ENCODE measurements around the gene RPS6KA2.
A peak's percentile ranks its signal among the peaks of the same experiment; 100 is the strongest.

RPS6KA2 gene

GRCh38 chr6:166436195-166437139, 190.6 kb downstream of the RPS6KA2 start:
- DNase-seq (ENCODE audit: low read depth in 1 of 2, low spot score in 1 of 2): no peak

DNA sequence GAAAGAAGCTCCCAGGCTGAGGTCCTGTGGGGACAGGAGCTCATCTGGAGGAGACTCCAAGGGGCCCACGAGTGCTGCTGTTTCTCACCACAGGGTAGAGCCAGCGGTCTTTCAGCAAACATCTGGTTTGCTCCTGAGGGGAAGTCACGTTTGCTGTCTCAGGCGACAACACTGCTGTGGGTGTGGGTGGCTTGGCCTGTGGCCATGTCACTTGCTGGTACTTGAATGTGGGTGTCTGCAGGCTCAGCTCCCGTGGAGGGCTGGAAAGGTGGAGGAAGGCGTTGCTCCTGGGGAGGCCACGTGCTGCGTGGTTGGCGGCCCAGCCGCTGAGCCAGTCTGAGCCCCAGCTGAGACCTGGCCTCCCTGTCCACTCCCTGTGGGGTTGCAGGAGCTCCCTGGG, 191.5 kb downstream of the RPS6KA2 start:
- no peak for DNase-seq (ENCODE audit: low read depth in 1 of 2, low spot score in 1 of 2)

GRCh38 chr6:166434336-166434735, 192.7 kb downstream of the RPS6KA2 start:
- no peak for DNase-seq (ENCODE audit: low read depth in 1 of 2, low spot score in 1 of 2)

- no peak for DNase-seq (ENCODE audit: low read depth in 1 of 2, low spot score in 1 of 2)
Measured at GRCh38 chr6:166433096-166433495, 194.0 kb downstream of the RPS6KA2 start.

DNA sequence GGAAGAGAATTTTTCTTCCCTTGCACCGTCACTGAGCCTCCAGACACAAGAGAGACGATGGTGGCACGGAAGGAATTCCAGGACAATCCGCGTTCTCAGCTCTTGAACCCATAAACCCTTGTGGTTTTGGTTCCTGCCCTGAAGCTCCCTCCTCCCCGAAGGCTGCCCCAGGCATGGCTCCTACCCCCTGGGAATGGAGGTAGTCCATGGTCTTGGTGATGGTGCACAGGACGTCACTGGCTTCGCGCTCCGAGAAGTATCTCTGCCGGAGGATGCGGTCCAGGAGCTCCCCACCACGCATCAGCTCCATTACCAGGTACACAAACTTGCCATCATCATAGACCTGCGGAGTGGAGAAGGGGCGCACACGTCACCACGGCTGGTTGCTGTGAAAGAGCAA, 196.8 kb downstream of the RPS6KA2 start:
- DNase-seq (ENCODE audit: low read depth in 1 of 2, low spot score in 1 of 2): no peak

GRCh38 chr6:166424431-166424830, 202.6 kb downstream of the RPS6KA2 start:
- DNase-seq (ENCODE audit: low read depth in 1 of 2, low spot score in 1 of 2): no peak

- DNase-seq (ENCODE audit: low read depth in 1 of 2, low spot score in 1 of 2): no peak
Measured at GRCh38 chr6:166423781-166424180, 203.3 kb downstream of the RPS6KA2 start.

- DNase-seq (ENCODE audit: low read depth in 1 of 2, low spot score in 1 of 2): no peak
Measured at GRCh38 chr6:166423051-166423745, 203.9 kb downstream of the RPS6KA2 start.

DNA sequence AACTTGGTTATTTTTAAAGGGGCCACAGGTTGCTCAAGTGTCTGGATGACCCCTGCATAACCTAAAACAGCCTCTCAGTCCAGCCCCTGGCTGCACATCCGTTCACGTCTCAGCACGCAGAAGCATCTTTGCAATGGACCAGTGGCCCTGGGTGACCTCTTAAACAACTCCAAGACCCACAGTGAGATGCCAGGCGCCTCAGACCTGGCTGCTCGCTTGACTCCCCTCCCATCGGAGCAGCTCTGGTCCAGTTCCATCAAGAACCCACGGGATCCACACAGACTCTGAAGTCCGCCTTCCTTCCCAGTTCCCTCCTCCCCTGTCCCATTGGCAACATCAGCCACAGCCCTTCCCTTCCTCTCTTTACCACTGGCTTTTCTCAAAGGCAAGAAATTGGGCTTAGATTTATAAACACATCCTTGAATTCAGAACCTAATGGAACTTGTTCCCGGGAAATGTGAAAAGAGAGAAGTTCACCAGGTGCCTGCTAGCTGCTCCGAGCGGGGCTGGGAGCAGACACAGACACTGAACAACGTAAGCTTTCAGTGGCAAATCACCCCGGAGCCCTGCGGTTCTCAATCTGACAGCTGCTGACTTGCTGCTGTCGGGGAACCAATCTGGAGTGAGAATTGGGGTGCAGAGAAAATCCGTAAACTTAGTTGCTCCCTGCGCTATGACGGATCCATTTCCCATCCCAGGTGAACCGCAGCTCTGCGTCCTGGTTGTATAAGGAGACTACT, 204.7 kb downstream of the RPS6KA2 start:
- DNase-seq (ENCODE audit: low read depth in 1 of 2, low spot score in 1 of 2): no peak

GRCh38 chr6:166420351-166420750, 206.7 kb downstream of the RPS6KA2 start:
- DNase-seq (ENCODE audit: low read depth in 1 of 2, low spot score in 1 of 2): no peak

DNA sequence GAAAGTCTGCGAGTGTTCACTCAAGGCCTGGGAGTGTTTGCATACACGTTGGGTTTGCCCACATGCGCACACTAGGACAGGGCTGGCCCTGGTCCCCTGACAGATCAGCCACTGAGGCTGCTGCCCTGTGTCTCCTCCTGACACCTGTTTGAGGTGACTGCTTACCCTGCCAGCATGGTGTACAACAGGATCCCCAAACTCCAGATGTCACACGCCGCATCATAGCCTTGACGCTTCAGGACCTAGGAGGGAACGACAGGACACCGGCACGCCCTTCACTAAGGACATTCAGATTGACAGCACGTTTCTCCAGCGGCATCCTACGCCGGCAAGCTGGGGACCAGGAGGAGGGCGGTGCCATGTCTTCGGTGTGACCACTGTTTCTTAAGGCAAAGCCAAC, 207.3 kb downstream of the RPS6KA2 start:
- no peak for DNase-seq (ENCODE audit: low read depth in 1 of 2, low spot score in 1 of 2)

- peak in 1 of 2 donors; percentile 41 for DNase-seq (ENCODE audit: low read depth in 1 of 2, low spot score in 1 of 2)
Measured at GRCh38 chr6:166419286-166419685, 207.8 kb downstream of the RPS6KA2 start.

DNA sequence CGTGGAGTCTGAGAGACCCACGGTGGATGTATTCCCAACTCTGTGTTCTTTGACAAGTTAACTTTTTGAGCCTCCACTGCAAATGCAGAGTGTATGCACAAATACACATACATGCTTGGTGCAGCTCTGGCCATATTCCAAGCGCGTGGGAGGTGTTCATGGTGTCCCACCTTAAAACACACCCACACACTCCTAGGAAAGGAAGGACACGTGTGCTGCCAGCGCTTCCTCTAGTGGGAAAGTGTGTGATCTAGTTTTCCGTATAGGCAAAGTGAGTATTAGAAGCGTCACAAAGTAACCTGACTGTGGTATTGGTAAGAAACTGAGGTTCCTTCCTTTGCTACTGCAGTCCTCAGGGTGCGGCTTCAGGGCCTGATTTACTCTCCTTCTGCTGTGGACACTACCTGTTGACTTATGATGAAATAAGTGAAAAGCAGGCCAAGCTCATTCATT, 208.3 kb downstream of the RPS6KA2 start:
- no peak for DNase-seq (ENCODE audit: low read depth in 1 of 2, low spot score in 1 of 2)

DNA sequence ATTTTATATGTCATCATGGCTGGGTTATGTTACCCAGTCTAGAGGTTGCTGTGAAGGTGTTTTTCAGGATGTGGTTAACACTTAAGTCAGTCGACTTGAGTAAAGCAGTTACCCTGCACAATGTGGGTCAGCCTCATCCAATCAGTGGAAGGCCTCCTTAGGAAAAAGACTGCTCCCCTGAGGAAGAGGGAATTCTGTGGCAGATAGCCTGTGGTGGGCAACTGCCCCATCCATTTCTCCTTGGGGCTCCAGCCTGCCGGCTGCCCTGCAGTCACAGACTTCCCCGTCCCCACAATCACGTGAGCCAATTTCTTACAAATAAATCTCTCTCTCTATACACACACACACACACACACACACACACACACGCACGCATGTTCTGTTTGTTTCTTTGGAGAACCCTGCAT, 209.8 kb downstream of the RPS6KA2 start:
- DNase-seq (ENCODE audit: low read depth in 1 of 2, low spot score in 1 of 2): peak in 1 of 2 donors; percentile 39

DNA sequence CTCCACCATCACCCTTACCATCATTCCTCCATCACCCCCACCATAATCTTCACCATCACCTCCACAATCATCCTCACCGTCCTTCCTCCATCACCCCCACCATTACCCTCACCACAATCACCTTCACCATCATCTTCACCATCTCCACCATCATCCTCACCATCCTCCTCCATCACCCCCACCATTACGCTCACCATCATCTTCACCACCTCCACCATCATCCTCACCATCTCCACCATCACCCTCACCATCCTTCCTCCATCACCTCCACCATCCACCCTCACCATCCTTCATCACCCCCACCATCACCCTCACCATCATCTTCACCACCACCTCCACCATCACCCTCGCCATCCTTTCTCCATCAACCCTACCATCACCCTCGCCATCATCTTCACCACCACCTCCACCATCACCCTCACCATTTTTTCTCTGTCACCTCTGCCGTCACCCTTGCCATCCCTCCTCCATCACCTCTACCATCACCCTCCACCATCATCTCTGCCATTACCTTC, 211.2 kb downstream of the RPS6KA2 start:
- DNase-seq (ENCODE audit: low read depth in 1 of 2, low spot score in 1 of 2): no peak

- no peak for DNase-seq (ENCODE audit: low read depth in 1 of 2, low spot score in 1 of 2)
Measured at GRCh38 chr6:166415306-166415705, 211.7 kb downstream of the RPS6KA2 start.

DNA sequence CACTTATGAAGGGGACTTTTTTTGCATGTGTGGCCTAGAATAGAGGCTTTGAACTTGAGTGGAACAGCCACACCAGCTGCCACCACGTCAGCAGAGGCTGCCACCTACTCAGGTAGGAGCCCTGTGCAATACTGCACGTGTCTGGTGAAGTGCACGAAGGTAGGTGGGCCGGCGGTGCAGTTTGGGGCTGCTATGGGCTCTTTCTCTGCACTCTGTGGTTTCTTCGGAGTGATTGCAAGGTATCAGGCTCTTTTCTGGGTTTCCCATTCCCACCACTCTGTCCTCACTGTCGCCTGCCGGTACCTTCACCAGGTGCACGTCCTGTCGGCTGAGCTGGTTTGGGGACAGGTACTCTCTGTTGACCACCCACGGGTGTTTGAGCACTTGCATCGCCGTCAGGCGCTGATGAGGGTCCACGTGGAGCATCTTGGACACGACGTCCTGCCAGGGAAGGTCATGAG, 213.5 kb downstream of the RPS6KA2 start:
- no peak for DNase-seq (ENCODE audit: low read depth in 1 of 2, low spot score in 1 of 2)

DNA sequence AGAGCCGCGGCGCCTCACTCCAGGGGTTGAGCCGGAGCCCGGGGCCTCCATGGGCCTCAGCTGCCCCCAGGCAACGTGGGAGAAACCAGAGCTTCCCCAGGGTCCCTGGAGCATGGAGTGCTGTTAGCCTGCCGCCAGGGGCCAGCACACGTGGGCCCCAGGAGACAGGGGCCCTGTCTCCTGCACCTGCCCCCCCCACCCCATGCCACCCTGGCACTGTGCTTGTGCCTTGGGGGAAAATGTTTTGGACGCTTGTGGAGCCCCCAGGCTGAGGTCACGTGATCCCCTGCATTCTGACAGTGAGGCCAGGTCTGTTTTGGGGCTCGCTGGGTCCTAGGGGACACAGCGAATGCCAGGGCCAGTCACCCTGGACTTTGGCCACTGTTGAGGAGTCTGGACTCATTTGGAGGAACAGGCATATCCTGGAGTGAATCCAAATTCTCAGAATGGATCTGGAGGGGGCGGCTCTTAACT, 214.1 kb downstream of the RPS6KA2 start:
- DNase-seq (ENCODE audit: low read depth in 1 of 2, low spot score in 1 of 2): no peak

DNA sequence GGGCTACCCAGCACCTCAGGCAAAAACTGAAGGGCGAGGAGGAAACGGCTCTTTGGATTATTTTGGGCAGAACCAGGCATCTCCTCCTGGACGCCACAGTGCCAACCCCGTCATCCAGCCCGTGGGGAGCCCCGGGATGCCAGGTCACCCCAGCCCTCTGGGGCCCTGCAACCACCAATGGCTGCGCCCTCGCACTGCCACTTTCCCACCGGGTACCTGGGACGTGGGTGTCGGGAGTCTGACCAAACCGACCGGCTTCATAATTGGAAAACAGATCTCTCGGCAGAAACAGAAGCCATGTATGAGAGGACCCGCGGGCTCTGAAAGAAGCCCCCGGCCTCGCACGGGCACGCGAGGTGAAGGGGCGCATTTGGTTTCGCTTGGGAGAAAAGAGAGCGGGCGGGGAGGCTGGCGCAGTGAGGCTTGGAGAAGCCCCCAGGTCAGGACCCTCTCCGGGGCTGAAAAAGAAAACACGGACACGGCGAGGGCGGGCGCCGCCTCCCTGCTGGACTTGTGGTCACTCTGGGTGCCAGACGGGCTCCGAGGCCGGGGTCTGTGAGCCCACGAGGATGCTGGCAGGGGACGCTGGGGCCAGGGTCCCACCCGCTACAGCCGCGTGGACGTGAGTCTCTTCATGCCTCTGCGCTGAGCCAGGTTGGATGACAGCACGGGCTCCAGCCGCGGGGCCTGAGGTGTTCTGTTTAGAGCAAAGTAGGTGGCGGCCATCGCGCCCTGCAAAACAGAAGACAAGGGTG, 214.7 kb downstream of the RPS6KA2 start:
- no peak for DNase-seq (ENCODE audit: low read depth in 1 of 2, low spot score in 1 of 2)

GRCh38 chr6:166411721-166412151, 215.3 kb downstream of the RPS6KA2 start:
- DNase-seq (ENCODE audit: low read depth in 1 of 2, low spot score in 1 of 2): no peak

Data from activated CD4-positive, alpha-beta T cell treated with anti-CD3 and anti-CD28 coated beads, Interleukin-2, amount 50 U/mL, for 24 hours (primary cell).